H1 (cell line): ENCODE measurements around the gene GPS1.

Experiments
- CTCF ChIP-seq, 3 experiments: IDR thresholded peaks; 1 replicate in 2 of 3; 2 replicates in 1 of 3; pipeline versions ENCODE4 v1.5.1 to v1.6.1; 2011; ENCODE audit warnings: low read length in 3 of 3, mild to moderate bottlenecking in 3 of 3, inconsistent platforms in 2 of 3, low read depth in 1 of 3, moderate library complexity in 1 of 3; ENCODE audit not compliant: insufficient read depth in 1 of 3; ENCODE audit errors: control extremely low read depth in 1 of 3
- EP300 ChIP-seq, 2 experiments: IDR thresholded peaks; 1 replicate in 1 of 2; 2 replicates in 1 of 2; pipeline ENCODE4 v1.6.1; 2011 to 2012; ENCODE audit warnings: low read depth in 2 of 2, low read length in 2 of 2, mild to moderate bottlenecking in 2 of 2, borderline replicate concordance in 1 of 2, inconsistent platforms in 1 of 2, moderate library complexity in 1 of 2
- MAX ChIP-seq: IDR thresholded peaks from 2 replicates; pipeline ENCODE4 v1.6.1; 2012; ENCODE audit warnings: inconsistent platforms
- POLR2A ChIP-seq, 2 experiments: IDR thresholded peaks; 1 replicate in 1 of 2; 2 replicates in 1 of 2; pipeline ENCODE4 v1.6.1; 2011; ENCODE audit warnings: low read depth in 2 of 2, low read length in 2 of 2, mild to moderate bottlenecking in 2 of 2; ENCODE audit errors: control extremely low read depth in 1 of 2
- RFX5 ChIP-seq: IDR thresholded peaks from 2 replicates; pipeline ENCODE4 v1.6.1; 2011; ENCODE audit warnings: low read depth, low read length, improper control_type of control experiment, borderline replicate concordance

DNA sequence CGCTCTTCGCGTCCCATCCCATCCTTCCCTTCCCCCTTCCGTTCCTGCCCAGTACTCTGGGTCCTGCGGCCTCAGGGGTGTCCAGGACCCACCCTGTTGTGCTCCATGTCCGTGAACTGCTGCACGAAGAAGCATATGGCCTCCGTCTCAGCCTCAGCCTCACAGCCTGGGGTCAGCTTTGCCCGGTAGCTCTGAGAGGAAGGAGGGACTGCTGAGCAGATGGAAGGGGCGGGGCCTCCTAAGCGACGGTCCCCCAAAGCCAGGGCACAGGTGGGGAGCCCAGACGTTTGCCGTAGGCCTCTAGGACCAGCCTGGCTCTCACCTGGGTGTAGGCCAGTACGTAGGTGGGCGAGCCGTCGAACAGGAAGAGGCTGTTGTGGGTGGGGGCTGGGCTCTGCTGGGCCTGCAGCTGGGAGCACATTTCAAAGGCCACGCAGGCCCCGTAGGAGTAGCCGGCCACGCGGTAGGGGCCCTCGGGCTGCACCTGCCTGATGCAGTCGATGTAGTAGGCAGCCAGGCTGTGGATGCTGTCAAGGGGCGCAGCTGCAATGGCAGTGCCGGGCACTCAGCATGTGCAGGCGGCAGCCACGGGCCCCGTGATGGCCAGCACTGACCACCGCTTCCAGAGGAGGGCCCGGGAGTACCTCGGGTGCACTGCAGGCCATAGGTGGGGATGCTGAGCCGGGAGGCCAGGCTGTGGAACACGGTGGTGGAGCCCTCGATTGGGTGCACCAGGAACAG, 28.5 kb downstream of the GPS1 start:
- TF ChIP-seq POLR2A (IDR thresholded peaks at IDR 0.05; ENCODE audit: control extremely low read depth in 1 of 2, low read depth in 2 of 2, low read length in 2 of 2) (no peak), MAX (no peak), EP300 (IDR thresholded peaks at IDR 0.05; ENCODE audit: borderline replicate concordance in 1 of 2, low read depth in 2 of 2, low read length in 2 of 2) (no peak), RFX5 (no peak), CTCF (IDR thresholded peaks at IDR 0.05; ENCODE audit: control extremely low read depth in 1 of 3, insufficient read depth in 1 of 3, low read depth in 1 of 3, low read length in 3 of 3) (no peak)
